HG02852 (cell line): ENCODE results near the gene PHF2.

ENCODE experiments used
- ATAC-seq: cut with Tn5 transposase; IDR thresholded peaks from one replicate; pipeline ENCODE4 v1.9.1; 2021; ENCODE audit warnings: mild to moderate bottlenecking, moderate library complexity; ENCODE audit not compliant: unreplicated experiment

The PHF2 gene

GRCh38 chr9:93576258-93577077, at the start of gene PHF2:
Gene PHF2, plus strand, starts transcription at chr9:93576584. Its CDS starts 190 bp downstream, at chr9:93576774.
- ATAC-seq: peak; percentile 37

DNA sequence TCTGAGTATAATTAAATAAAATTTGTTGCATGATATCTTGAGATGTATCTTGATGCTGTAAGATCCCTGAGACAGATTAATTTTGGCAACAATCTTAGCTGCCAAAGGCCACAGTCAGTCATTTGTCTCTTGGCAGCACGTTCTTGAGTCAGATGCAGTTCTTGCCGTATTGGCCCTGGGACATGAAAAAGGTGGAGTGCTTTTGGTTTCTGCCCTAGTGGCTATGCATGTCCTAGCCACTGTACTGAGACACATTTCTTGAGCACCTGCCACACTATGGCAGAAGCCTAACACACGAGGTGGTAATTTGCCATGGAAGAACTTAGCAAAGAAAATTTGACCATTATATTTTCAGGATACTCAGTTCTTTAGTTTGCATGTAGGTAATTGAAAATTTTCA, 45.0 kb upstream of the PHF2 start:
- ATAC-seq: no peak

DNA sequence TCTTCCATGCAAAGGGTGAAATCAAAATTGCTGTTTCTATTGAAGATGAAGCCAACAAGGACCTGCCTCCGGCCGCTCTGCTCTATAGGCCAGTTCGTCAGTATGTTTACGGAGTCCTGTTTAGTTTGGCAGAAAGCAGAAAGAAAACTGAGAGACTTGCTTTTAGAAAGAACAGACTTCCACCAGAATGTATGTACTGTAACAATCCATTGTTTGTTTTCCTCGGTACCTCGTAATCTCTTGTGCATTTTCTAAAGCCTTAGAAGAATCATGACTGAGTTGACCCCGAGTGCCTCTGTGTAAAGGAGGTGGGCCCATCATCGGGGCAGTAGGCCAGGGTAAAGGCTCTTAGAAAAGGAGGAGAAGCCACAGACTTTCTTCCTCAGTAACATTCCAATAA, 44.2 kb upstream of the PHF2 start:
- no peak for ATAC-seq

GRCh38 chr9:93533863-93534262, 42.5 kb upstream of the PHF2 start:
- ATAC-seq: no peak

DNA sequence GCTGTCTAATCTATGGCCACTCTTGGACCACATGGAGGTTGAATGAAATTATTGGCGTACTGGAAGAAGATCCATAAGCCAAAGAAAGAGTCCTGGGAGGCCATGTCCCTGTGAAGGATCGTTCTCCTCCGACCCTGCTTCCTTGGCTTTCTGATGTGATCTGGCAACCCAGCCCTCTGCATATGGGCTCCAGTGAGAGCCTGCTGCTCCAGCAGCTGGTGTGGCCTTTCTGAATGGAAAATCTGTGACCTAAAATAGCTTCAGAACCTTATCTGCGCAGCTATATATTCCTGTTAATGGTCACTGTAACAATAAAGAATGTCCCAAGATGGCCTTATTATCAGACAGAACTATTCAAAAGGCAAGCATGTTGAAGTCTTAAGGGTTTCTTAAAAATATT, 40.2 kb upstream of the PHF2 start:
- ATAC-seq: no peak

GRCh38 chr9:93536874-93537273, 39.5 kb upstream of the PHF2 start:
- no peak for ATAC-seq

- no peak for ATAC-seq
Observed at GRCh38 chr9:93540305-93540704, 36.1 kb upstream of the PHF2 start.

GRCh38 chr9:93541005-93541404, 35.4 kb upstream of the PHF2 start:
- no peak for ATAC-seq

DNA sequence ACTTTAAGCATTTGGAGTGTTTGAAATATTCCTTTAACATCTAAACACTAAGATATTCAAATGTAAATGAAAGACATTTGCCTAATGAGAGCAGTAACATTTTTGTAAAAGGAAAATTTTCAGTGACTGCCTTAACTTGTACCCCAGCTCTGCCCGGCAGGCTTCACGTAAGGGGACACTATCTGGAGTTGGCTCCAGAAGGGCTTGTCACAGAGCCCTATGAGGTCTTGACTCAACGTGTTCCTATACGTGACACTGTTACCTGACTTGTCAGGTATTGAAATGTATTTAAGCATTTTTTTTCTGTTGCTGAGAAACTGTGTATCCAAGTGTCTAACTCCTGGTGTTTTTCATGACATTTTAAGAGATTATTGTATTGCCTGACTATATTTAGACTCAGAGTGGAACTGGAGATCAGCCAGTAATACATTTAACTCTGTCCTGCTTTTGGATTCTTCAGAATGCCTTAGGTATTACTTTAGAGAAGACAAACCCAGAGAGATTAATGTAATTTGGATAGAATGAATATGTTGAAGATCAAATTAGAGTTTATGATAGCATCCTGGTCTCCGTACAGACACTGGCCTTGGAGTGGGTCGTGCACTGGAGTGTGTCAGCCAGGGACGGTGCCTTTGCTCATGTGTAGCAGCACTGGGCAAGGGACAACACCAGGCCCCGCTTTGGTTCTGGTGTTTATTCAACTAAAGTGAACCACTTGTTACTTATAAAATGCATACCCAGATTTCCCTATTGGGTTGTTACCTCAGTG, 34.6 kb upstream of the PHF2 start:
- no peak for ATAC-seq

GRCh38 chr9:93543117-93543516, 33.3 kb upstream of the PHF2 start:
- ATAC-seq: no peak

DNA sequence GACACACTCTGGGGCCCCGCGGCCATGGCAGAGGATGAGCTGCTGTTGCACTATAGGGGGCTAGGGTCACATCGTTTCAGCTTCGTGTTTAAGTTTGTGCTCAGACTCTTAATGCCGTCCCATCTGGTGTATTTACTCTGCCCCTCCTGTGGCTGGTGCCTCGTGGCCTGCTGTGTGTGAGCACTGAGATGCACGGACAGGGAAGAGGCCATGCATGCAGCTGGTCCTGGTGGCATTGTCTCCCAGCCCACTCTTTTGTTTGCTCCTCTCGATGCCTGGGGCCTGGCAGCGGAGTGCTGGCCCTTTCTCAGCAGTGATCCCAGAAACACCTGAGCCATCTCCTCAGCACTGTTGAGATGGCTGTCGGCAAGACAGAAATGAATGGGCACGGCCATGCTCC, 30.0 kb upstream of the PHF2 start:
- ATAC-seq: no peak

DNA sequence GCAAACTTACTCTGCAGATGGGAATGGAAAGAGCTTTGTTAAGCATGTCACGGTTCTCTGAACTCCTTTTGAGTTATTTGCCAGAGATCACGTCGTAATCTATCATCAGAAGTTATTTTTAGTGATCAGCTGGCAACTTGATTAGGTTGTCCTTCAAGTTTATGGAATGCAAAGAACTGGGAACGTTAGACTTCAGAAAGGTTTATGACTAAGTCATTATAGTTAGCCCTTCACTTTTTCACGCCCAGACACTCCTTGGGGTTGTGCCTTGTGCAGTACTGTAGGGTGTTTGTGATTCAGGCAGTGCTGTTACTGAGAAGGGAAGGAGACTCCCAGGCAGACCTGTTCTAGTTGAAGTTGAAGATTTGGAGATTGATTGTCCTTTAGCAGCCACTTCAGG, 26.8 kb upstream of the PHF2 start:
- ATAC-seq: no peak

- no peak for ATAC-seq
Observed at GRCh38 chr9:93552923-93553322, 23.5 kb upstream of the PHF2 start.

GRCh38 chr9:93555370-93555769, 21.0 kb upstream of the PHF2 start:
- ATAC-seq: no peak

- no peak for ATAC-seq
Observed at GRCh38 chr9:93557366-93558137, 18.8 kb upstream of the PHF2 start.

DNA sequence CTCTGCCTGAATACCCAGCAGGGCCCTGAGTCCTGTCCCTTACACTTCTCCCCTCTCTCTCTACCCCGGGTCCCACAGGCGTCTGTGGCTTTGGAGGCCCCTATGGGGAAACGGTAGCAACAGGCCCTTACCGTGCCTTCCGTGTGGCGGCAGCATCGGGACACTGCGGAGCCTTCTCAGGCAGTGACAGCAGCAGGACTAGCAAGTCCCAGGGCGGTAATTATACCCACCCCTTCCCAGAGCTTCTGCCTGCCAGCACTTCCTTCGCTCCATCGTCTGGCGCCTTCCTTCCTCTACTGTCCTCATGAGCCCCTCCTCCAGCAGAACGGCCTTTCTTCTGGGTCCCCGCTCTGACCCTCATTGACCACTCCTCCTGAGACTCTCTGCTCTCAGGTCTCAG, 17.9 kb upstream of the PHF2 start:
- ATAC-seq: no peak

DNA sequence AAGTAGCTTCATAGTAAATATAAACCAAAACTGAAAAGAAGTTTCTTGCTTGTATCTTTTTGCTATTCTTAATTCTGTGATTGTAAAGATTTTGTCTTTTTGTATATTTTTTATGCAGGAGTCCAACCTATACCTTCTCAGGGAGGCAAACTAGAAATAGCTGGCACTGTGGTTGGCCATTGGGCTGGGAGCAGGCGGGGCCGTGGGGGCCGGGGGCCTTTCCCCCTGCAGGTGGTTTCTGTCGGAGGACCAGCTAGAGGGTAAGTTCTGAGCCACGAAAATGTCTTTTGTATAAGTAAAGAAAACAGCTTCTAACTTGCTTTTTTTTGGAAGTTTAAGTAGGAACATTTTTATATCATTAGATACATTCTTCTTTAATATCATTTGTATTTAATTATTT, 15.4 kb upstream of the PHF2 start:
- no peak for ATAC-seq

- no peak for ATAC-seq
Observed at GRCh38 chr9:93562157-93562556, 14.2 kb upstream of the PHF2 start.

- ATAC-seq: no peak
Observed at GRCh38 chr9:93565089-93565488, 11.3 kb upstream of the PHF2 start.

GRCh38 chr9:93566408-93567270, 9.7 kb upstream of the PHF2 start:
- peak; percentile 92 for ATAC-seq
